Breast epithelium (tissue), 4 donors: ENCODE measurements around the gene PRR11. TPM values are rescaled to one million over a fixed set of nuclear protein-coding genes. Genes with fewer than 3 reads are reported as not detected.
"Not testable (repeated sequence)": the region's sequence is repeated elsewhere in the genome, so short reads cannot be mapped to it uniquely, and the experiment has no call there.

Experiments
- DNase-seq, 2 donors: peaks; one replicate each; pipeline ENCODE4 v3.0.0-alpha.2; 2019; ENCODE audit warnings: low spot score in 2 of 2
- H3K27ac ChIP-seq, 2 donors: fragments of 200-600 bp; sonication (generic) in 1 of 2; one replicate each; pipeline ENCODE4 v1.5.1; 2016 to 2019; ENCODE audit warnings: mild to moderate bottlenecking in 1 of 2
- H3K27me3 ChIP-seq, 2 donors: fragments of 200-600 bp; sonication (generic) in 1 of 2; one replicate each; pipeline versions ENCODE4 v1.5.1 to v1.6.0; 2017 to 2019; ENCODE audit warnings: control low read depth in 1 of 2, mild to moderate bottlenecking in 1 of 2
- H3K36me3 ChIP-seq: fragments of 200-600 bp; one replicate; pipeline ENCODE4 v1.5.1; 2019
- H3K4me1 ChIP-seq, 2 donors: fragments of 200-600 bp; sonication (generic); one replicate each; pipeline ENCODE4 v1.5.1; 2016 to 2019; ENCODE audit warnings: control low read depth in 1 of 2
- H3K4me3 ChIP-seq, 3 donors: fragments of 200-600 bp; sonication (generic); 1 replicate in 2 of 3; 2 replicates in 1 of 3; pipeline ENCODE4 v1.5.1; 2016 to 2019; ENCODE audit warnings: mild to moderate bottlenecking in 3 of 3, moderate library complexity in 2 of 3
- H3K9me3 ChIP-seq, 2 donors: fragments of 200-600 bp; sonication (generic) in 1 of 2; one replicate each; pipeline ENCODE4 v1.5.1; 2016 to 2019; ENCODE audit warnings: control low read depth in 1 of 2
- POLR2A ChIP-seq: fragments of 450-650 bp; IDR thresholded peaks from one replicate; pipeline ENCODE4 v1.6.1; 2016; ENCODE audit warnings: antibody characterized with exemption, mild to moderate bottlenecking, moderate library complexity
- POLR2AphosphoS5 ChIP-seq, 3 donors: sonication (generic); formaldehyde crosslinking; IDR thresholded peaks; one replicate each; pipeline ENCODE4 v1.6.1; 2017; ENCODE audit warnings: antibody characterized with exemption in 3 of 3
- intact Hi-C: fragments of 100-400 bp; cut with DNase I; formaldehyde crosslinking; loops from one replicate; pipeline ENCODE4 v1.15.1; 2023; ENCODE audit warnings: low total_unique reads
- total RNA-seq, 3 donors: library from RNA; depleted of rRNA; stranded (reverse); fragments of >200 nt; gene quantifications; one replicate each; pipeline ENCODE4 v1.1.0, GENCODE V29; 2016
- TF ChIP-seq, protein P1 (sequence below), 3 donors: fragments of 450-650 bp; IDR thresholded peaks; one replicate each; pipeline ENCODE4 v1.5.1; 2016 to 2017; ENCODE audit warnings: antibody characterized with exemption in 3 of 3, mild to moderate bottlenecking in 3 of 3, moderate library complexity in 3 of 3

PRR11 gene
- total RNA-seq, 3 donors from 2014 or later, result 0.33 to 25.1 (median 1.2) TPM

DNA sequence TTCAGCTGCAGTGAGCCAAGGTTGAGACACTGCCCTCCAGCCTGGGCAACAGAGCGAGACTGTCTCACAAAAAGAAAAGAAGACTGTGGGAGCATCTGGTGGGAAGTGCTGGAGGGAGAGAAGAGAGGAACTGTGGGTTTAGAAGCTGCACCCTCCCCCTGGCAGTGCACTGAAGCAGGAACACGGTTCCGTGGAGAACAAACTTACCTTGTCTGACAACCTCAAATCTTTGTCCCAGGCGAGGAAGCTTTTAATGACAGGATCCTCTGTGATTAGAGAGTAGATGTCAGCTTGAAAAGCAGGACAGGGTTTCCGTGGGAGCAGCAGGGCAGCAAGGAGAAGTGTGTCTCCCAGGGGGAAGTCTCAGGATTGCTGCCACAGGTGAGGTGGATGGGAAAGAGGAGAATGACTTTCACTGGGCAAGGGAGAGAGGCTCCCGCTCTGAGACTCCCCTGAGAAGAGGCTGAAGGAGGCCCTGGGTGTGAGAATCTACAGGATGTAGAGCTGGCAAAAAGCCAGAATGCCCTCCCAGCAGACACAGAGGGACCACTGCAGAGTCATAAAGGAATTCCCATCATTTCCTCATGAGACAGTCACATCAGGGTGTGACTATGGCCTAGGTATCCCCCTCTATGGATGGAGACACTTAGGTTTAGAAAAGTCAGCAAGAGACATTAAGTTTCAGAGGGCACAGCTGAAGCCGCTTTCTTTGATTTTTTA, 22.9 kb downstream of the PRR11 start:
- TF ChIP-seq, protein P1, sequence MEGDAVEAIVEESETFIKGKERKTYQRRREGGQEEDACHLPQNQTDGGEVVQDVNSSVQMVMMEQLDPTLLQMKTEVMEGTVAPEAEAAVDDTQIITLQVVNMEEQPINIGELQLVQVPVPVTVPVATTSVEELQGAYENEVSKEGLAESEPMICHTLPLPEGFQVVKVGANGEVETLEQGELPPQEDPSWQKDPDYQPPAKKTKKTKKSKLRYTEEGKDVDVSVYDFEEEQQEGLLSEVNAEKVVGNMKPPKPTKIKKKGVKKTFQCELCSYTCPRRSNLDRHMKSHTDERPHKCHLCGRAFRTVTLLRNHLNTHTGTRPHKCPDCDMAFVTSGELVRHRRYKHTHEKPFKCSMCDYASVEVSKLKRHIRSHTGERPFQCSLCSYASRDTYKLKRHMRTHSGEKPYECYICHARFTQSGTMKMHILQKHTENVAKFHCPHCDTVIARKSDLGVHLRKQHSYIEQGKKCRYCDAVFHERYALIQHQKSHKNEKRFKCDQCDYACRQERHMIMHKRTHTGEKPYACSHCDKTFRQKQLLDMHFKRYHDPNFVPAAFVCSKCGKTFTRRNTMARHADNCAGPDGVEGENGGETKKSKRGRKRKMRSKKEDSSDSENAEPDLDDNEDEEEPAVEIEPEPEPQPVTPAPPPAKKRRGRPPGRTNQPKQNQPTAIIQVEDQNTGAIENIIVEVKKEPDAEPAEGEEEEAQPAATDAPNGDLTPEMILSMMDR (IDR thresholded peaks at IDR 0.05), result no peak
- no peak for TF ChIP-seq POLR2A
- TF ChIP-seq POLR2AphosphoS5 (IDR thresholded peaks at IDR 0.05), result no peak
- H3K27ac ChIP-seq, result no peak overlapping the region
- H3K9me3 ChIP-seq, result no peaks in the 10 kb centered on the region
- no peak overlapping the region for H3K4me3 ChIP-seq
- no peaks in the 10 kb centered on the region for H3K4me1 ChIP-seq
- no peaks in the 10 kb centered on the region for H3K27me3 ChIP-seq
- no peaks in the 10 kb centered on the region for H3K36me3 ChIP-seq
- intact Hi-C loops, result no loop called here
- no peak for DNase-seq

DNA sequence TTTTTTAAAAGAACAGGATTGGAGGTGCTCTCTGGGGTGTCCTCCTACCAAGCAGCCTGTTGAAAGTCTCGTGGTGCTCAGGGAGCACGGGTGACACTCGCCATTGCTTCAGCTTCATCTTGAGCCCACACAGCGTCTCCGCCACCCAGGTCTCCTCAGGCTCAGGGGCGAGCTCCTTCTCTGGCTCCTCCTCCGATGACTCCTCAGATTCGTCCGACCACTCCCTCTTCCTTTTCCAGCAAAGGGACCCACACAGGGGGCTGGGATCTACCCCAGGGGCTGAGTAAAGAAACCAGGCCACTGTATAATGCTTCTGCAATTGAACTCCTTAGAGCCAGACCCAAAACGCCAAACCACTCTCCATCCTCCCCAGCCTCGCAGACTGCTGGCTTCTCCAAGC, 24.1 kb downstream of the PRR11 start:
- H3K9me3 ChIP-seq, H3K27ac ChIP-seq, DNase-seq, H3K4me3 ChIP-seq, H3K4me1 ChIP-seq, intact Hi-C loops, H3K36me3 ChIP-seq, H3K27me3 ChIP-seq: not testable (repeated sequence)

GRCh38 chr17:59180626-59181025, 25.1 kb downstream of the PRR11 start:
- DNase-seq, result no peak

GRCh38 chr17:59181481-59181880, 25.9 kb downstream of the PRR11 start:
- TF ChIP-seq, protein P1 (IDR thresholded peaks at IDR 0.05), result no peak
- TF ChIP-seq POLR2AphosphoS5 (IDR thresholded peaks at IDR 0.05) (no peak), POLR2A (no peak)
- no peaks in the 10 kb centered on the region for H3K36me3 ChIP-seq
- H3K27me3 ChIP-seq, result no peaks in the 10 kb centered on the region
- intact Hi-C loops, result no loop called here
- no peaks in the 10 kb centered on the region for H3K4me1 ChIP-seq
- DNase-seq, result no peak
- H3K9me3 ChIP-seq, result no peaks in the 10 kb centered on the region
- no peak overlapping the region for H3K27ac ChIP-seq
- H3K4me3 ChIP-seq, result no peak overlapping the region

More at GRCh38 chr17:59180626-59181025, 25.1 kb downstream of the PRR11 start:
- H3K9me3 ChIP-seq, result no peaks in the 10 kb centered on the region
- TF ChIP-seq POLR2A (no peak), POLR2AphosphoS5 (IDR thresholded peaks at IDR 0.05) (no peak)
- TF ChIP-seq, protein P1 (IDR thresholded peaks at IDR 0.05), result no peak
- H3K27me3 ChIP-seq, result no peaks in the 10 kb centered on the region
- intact Hi-C loops, result no loop called here
- H3K4me1 ChIP-seq, result no peaks in the 10 kb centered on the region
- no peak overlapping the region for H3K27ac ChIP-seq
- H3K36me3 ChIP-seq, result no peaks in the 10 kb centered on the region
- H3K4me3 ChIP-seq, result no peak overlapping the region

- TF ChIP-seq POLR2A (no peak), POLR2AphosphoS5 (IDR thresholded peaks at IDR 0.05) (no peak)
- TF ChIP-seq, protein P1 (IDR thresholded peaks at IDR 0.05), result no peak
Measured at GRCh38 chr17:59185997-59186396, 30.5 kb downstream of the PRR11 start.

More at GRCh38 chr17:59185997-59186396, 30.5 kb downstream of the PRR11 start:
- intact Hi-C loops, result no loop called here
- Histone ChIP-seq H3K27me3 (no peaks in the 10 kb centered on the region), H3K27ac (no peak overlapping the region), H3K36me3 (no peaks in the 10 kb centered on the region), H3K4me3 (no peak overlapping the region), H3K4me1 (no peaks in the 10 kb centered on the region), H3K9me3 (no peaks in the 10 kb centered on the region)
- no peak for DNase-seq
